Measurements from ENCODE around the gene THAP7. TPM values are rescaled to one million over a fixed set of nuclear protein-coding genes. Genes with fewer than 3 reads are reported as not detected.

The THAP7 gene
- total RNA-seq, 1 experiment from 2014 or later: 24.9 TPM

DNA sequence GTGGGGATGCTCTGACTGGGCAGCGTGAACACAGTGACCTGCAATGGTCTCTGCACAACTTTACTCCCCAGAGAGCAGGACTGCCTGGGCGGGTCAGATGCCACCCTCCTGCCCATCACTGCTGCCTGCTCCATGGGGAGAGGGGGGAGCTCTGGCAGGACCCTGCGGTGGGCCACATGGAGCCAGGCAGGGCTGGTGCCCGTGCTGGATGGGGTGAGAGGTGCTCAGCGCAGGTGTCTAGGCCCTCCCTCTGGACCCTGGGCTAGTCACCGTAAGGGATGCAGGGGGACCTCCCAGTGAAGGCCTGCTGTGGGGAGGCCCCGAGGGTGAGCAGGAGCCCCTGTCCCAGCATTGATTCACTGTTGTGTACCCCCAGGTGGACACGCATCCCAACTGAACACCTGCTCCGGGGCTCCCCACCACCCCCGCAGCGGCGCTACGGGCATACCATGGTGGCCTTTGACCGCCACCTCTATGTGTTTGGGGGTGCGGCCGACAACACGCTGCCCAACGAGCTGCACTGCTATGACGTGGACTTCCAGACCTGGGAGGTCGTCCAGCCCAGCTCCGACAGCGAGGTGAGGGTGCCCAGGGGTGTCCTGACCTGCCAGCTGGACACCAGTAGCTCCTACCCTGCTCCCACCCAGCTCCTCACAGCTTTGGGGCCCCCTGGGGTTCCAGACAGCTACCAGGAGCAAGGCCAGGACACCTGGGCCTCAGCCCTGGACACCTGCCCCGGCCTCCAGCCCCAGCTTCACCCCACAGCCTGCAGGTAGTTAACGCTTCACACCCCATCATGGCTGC, 10.5 kb downstream of the THAP7 start:
- Mint-ChIP-seq H3K9me3 (ENCODE audit: unreplicated experiment) (no peaks in the 10 kb centered on the region), H3K27ac (ENCODE audit: low read depth, unreplicated experiment) (no peak overlapping the region), H3K4me1 (ENCODE audit: insufficient read depth, unreplicated experiment) (no peaks in the 10 kb centered on the region), H3K27me3 (ENCODE audit: insufficient read depth, unreplicated experiment) (no peaks in the 10 kb centered on the region), H3K4me3 (ENCODE audit: unreplicated experiment) (no peak overlapping the region), H3K36me3 (ENCODE audit: insufficient read depth, unreplicated experiment) (peaks cover 6% of the 10 kb centered on the region)
- ChIA-PET POLR2A (interaction anchor here (2.0 kb wide), 1 partner anchor 10 kb away, joined by 6 read pairs; the partner anchor contains the start of gene THAP7), CTCF (interaction anchor here (2.6 kb wide), 1 partner anchor 106 kb away, joined by 7 read pairs; no protein-coding TSS in a partner anchor)
- TF ChIP-seq, protein P1, sequence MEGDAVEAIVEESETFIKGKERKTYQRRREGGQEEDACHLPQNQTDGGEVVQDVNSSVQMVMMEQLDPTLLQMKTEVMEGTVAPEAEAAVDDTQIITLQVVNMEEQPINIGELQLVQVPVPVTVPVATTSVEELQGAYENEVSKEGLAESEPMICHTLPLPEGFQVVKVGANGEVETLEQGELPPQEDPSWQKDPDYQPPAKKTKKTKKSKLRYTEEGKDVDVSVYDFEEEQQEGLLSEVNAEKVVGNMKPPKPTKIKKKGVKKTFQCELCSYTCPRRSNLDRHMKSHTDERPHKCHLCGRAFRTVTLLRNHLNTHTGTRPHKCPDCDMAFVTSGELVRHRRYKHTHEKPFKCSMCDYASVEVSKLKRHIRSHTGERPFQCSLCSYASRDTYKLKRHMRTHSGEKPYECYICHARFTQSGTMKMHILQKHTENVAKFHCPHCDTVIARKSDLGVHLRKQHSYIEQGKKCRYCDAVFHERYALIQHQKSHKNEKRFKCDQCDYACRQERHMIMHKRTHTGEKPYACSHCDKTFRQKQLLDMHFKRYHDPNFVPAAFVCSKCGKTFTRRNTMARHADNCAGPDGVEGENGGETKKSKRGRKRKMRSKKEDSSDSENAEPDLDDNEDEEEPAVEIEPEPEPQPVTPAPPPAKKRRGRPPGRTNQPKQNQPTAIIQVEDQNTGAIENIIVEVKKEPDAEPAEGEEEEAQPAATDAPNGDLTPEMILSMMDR (IDR thresholded peaks at IDR 0.05; ENCODE audit: unreplicated experiment): no peak
- intact Hi-C loops (cut with micrococcal nuclease): no loop called here
- BruUV-seq (replicated peaks): no TSS peak
- DNase-seq (ENCODE audit: unreplicated experiment): no peak

- H3K9me3 Mint-ChIP-seq (ENCODE audit: unreplicated experiment): no peaks in the 10 kb centered on the region
- no TSS peak for BruUV-seq (replicated peaks)
- no peak for DNase-seq (ENCODE audit: unreplicated experiment)
- H3K27ac Mint-ChIP-seq (ENCODE audit: low read depth, unreplicated experiment): no peak overlapping the region
- H3K27me3 Mint-ChIP-seq (ENCODE audit: insufficient read depth, unreplicated experiment): no peaks in the 10 kb centered on the region
- H3K4me3 Mint-ChIP-seq (ENCODE audit: unreplicated experiment): no peak overlapping the region
- peaks cover 16% of the 10 kb centered on the region for H3K36me3 Mint-ChIP-seq (ENCODE audit: insufficient read depth, unreplicated experiment)
- intact Hi-C loops (cut with micrococcal nuclease): no loop called here
- POLR2A ChIA-PET: interaction anchor here (1.0 to 2.0 kb wide), 2 partner anchors 8 to 11 kb away, joined by 4 to 6 read pairs; partner anchors contain the start of gene THAP7
- TF ChIP-seq, protein P1 (IDR thresholded peaks at IDR 0.05; ENCODE audit: unreplicated experiment): no peak
- CTCF ChIA-PET: interaction anchor here (0.6 to 2.6 kb wide), 3 partner anchors 13 to 105 kb away, joined by 3 to 7 read pairs (median 5); no protein-coding TSS in a partner anchor
- H3K4me1 Mint-ChIP-seq (ENCODE audit: insufficient read depth, unreplicated experiment): no peaks in the 10 kb centered on the region
Observed at GRCh38 chr22:20990184-20991180, 11.4 kb downstream of the THAP7 start.

DNA sequence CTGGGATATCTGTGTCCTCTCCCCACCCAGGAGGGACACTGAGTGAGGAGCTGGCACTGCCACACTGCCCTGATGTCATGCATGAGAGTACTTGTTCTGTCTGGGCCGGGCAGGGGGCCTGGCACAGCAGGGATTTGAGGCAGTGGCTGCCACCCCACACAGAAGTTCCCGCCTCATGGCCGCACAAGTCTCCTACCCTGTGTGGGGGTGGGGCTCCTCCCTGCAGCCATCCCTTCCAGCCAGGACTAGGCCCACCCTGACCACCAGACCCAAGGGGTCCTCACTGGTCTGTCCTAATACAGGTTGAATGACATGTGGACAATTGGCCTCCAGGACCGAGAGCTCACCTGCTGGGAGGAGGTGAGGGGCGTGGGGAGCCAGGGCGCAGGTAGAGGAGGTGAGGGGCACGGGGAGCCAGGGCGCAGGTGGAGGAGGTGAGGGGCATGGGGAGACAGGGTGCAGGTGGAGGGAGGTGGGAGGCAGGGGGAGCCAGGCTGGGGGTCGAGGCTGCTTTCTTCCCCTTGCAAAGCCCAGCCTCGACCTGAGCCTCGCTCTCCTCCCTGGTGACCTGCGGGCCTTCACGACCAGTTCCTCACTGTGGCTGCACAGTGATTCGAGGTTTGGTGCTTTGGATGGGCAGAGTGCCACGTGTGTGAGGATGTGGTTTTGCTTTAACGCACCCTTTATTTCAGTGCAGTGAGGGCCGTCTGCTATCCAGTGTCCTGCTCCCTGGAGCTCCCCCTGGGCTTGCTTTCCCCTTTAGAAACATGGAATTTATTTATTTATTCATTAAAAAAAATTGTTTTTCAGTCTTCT, 12.4 kb downstream of the THAP7 start:
- DNase-seq (ENCODE audit: unreplicated experiment): no peak
- no TSS peak for BruUV-seq (replicated peaks)
- no peaks in the 10 kb centered on the region for H3K9me3 Mint-ChIP-seq (ENCODE audit: unreplicated experiment)
- ChIA-PET POLR2A (interaction anchor here (1.0 kb wide), 1 partner anchor 9 kb away, joined by 4 read pairs; no protein-coding TSS in a partner anchor), CTCF (interaction anchor here (0.6 to 2.6 kb wide), 3 partner anchors 12 to 104 kb away, joined by 3 to 7 read pairs (median 5); no protein-coding TSS in a partner anchor)
- H3K4me3 Mint-ChIP-seq (ENCODE audit: unreplicated experiment): no peak overlapping the region
- no peaks in the 10 kb centered on the region for H3K27me3 Mint-ChIP-seq (ENCODE audit: insufficient read depth, unreplicated experiment)
- H3K27ac Mint-ChIP-seq (ENCODE audit: low read depth, unreplicated experiment): no peak overlapping the region
- H3K36me3 Mint-ChIP-seq (ENCODE audit: insufficient read depth, unreplicated experiment): peaks cover 19% of the 10 kb centered on the region
- TF ChIP-seq, protein P1 (IDR thresholded peaks at IDR 0.05; ENCODE audit: unreplicated experiment): no peak
- H3K4me1 Mint-ChIP-seq (ENCODE audit: insufficient read depth, unreplicated experiment): no peaks in the 10 kb centered on the region
- intact Hi-C loops (cut with micrococcal nuclease): no loop called here
